ENCODE data around the gene CAMKK1. TPM values are rescaled to one million over a fixed set of nuclear protein-coding genes. Genes with fewer than 3 reads are reported as not detected.

CAMKK1 gene
- total RNA-seq, 4 donors from 2014 or later, result 0.44 to 5.1 (median 2.1) TPM

DNA sequence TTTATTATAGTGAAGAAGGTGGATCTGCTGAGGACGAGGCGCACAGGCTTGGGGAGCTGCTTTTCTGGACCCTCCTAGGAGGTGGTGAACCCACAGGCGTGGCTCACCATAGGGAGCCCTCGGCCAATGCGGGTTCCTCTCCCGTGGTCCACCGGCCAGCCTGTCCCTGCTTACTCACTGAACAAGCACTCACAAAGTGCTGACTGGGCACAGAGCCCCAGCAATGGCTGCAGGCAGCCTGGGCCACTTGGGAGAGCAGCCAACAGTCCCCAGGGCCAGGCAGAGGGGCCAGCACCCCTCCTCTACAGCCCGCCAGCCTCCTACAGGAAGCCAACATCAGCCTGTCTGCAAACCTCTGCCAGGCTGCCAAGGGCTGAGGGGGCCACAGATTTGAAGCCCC lies 27.7 kb downstream of the CAMKK1 start:
- ATAC-seq, result no peak
- TF ChIP-seq, protein P1, sequence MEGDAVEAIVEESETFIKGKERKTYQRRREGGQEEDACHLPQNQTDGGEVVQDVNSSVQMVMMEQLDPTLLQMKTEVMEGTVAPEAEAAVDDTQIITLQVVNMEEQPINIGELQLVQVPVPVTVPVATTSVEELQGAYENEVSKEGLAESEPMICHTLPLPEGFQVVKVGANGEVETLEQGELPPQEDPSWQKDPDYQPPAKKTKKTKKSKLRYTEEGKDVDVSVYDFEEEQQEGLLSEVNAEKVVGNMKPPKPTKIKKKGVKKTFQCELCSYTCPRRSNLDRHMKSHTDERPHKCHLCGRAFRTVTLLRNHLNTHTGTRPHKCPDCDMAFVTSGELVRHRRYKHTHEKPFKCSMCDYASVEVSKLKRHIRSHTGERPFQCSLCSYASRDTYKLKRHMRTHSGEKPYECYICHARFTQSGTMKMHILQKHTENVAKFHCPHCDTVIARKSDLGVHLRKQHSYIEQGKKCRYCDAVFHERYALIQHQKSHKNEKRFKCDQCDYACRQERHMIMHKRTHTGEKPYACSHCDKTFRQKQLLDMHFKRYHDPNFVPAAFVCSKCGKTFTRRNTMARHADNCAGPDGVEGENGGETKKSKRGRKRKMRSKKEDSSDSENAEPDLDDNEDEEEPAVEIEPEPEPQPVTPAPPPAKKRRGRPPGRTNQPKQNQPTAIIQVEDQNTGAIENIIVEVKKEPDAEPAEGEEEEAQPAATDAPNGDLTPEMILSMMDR (IDR thresholded peaks at IDR 0.05 in 4 of 5, conservative IDR thresholded peaks at IDR 0.05 in 1 of 5), result no peak
- no peak for TF ChIP-seq POLR2A (IDR thresholded peaks at IDR 0.05)
- Histone ChIP-seq H3K4me1 (no peaks in the 10 kb centered on the region), H3K27ac (no peak overlapping the region), H3K27me3 (no peaks in the 10 kb centered on the region), H3K36me3 (no peaks in the 10 kb centered on the region), H3K4me3 (no peak overlapping the region), H3K9me3 (no peaks in the 10 kb centered on the region)
- intact Hi-C loops (cut with DNase I; ENCODE audit: low total_unique reads) (no loop called here), in situ Hi-C loops (cut with MboI; ENCODE audit: low sequenced_read_pairs in 4 of 4) (loop anchor here in 1 of 4 donors (10.0 kb wide), 1 partner anchor 50 kb away; the partner anchor contains the start of gene P2RX1)
- no peak for DNase-seq

DNA sequence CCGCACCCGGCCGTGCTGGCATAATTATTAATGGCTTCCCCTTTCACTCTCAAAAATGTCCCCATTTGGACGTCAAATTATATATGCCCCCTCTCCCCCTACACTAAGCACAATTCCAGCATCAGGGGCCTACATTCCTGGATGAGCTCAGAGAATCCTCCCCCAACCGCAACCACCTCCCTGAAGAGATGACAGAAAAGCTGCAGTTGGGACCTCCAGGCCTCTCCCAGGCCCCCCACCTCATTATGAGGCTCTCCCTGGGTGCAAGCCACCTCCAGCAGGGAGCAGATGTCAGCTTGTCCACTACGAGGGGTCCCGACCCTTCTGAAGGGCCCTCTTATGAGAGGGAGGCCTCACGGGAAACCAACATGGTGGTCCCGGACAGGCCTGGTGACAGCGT lies 28.3 kb downstream of the CAMKK1 start:
- intact Hi-C loops (cut with DNase I; ENCODE audit: low total_unique reads), result no loop called here
- Histone ChIP-seq H3K9me3 (no peaks in the 10 kb centered on the region), H3K27me3 (no peaks in the 10 kb centered on the region), H3K36me3 (no peaks in the 10 kb centered on the region), H3K4me1 (no peaks in the 10 kb centered on the region), H3K27ac (no peak overlapping the region), H3K4me3 (no peak overlapping the region)
- TF ChIP-seq, protein P1 (IDR thresholded peaks at IDR 0.05 in 4 of 5, conservative IDR thresholded peaks at IDR 0.05 in 1 of 5), result no peak
- no peak for TF ChIP-seq POLR2A (IDR thresholded peaks at IDR 0.05)
- ATAC-seq (no peak), DNase-seq (no peak)
- in situ Hi-C loops (cut with MboI; ENCODE audit: low sequenced_read_pairs in 4 of 4), result loop anchor here in 1 of 4 donors (10.0 kb wide), 1 partner anchor 50 kb away; the partner anchor contains the start of gene P2RX1

DNA sequence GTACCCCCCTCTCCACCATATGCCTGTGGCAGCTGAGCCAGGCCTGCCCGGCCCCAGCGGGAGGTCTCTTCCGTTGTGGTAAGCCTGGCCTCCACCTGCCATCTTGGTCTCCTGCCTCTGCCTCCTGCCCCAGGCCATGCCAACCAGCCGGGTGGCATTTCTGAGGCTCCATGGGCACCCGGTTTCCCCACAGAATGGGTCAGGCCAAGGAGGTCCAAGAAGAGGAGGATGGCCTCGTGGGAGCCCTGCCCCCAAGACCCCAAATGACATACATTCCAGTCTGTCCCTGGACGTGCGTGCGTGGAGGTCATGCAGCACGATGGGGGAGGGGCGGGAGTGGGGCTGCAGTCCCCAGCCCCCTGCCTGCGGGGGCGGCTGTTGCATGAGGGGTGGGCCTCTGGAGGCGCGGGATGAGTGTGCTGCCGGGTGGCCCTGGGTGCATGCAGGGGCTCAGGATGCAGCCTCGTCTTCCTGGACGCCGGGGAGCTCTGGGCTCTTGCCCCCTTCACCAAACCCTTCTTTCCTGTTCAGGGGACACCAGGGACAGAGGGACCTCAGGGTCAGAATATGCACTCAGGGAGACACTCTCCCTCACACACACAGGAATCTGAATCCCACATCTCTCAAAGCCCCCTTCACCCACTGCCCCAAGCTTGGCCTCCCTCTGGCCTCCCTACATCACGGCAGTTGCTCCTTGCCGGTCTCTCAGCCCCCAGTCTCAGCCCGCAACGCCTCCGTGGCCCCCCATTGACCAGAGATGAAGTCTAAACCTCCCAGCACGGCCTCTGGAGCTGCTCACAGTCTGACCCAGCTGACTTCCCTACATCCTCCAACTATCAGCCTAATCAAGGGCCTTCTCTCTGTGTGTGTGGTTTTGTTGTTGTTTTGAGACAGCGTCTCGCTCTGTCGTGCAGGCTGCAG lies 30.8 kb downstream of the CAMKK1 start:
- Histone ChIP-seq H3K9me3 (no peaks in the 10 kb centered on the region), H3K27me3 (no peaks in the 10 kb centered on the region), H3K27ac (no peak overlapping the region), H3K36me3 (no peaks in the 10 kb centered on the region), H3K4me3 (no peak overlapping the region), H3K4me1 (no peaks in the 10 kb centered on the region)
- in situ Hi-C loops (cut with MboI; ENCODE audit: low sequenced_read_pairs in 4 of 4) (loop anchor here in 1 of 4 donors (10.0 kb wide), 1 partner anchor 53 kb away; the partner anchor contains the start of gene P2RX1), intact Hi-C loops (cut with DNase I; ENCODE audit: low total_unique reads) (loop anchor here (2.0 kb wide), 1 partner anchor 51 kb away; no protein-coding TSS in a partner anchor)
- ATAC-seq, result no peak
- no peak for DNase-seq
- TF ChIP-seq, protein P1 (IDR thresholded peaks at IDR 0.05 in 4 of 5, conservative IDR thresholded peaks at IDR 0.05 in 1 of 5), result no peak
- no peak for TF ChIP-seq POLR2A (IDR thresholded peaks at IDR 0.05)

DNA sequence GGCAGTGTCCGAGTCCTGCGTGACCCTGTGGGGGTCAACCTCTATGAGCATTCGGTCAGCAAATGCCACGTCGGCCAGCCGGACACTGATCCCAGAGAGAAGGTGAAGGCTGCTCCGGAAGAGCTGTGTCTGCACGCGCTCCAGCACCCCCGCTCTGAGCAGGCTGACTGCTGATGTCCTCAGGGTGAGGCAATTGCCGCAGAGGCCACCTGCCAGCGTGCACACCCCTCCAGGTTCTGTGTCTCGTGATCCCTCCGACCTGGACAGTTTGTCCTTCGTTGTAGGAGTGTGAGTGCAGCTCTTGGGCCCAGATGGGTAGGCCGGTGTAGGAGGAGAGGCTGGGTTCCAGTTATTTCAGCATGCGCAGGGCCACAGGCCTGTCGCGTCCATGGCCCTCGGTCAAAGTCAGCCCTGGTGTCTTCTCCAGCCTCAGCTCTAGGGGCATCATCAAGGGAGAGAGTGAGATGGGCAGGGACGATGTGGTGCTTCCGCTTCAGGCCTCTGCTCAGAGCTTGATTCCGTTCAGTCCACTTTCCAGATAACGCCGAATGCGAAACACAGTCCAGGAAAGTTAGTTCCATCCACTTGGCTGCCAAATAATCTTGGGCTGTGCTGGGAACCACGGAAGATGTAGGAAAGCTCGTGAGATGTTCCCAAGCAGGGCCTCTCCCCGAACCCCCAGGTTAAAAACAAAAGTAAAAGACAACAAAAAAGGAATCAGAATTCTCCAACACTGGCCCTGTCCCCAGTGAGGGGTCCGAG lies 31.7 kb downstream of the CAMKK1 start:
- Histone ChIP-seq H3K36me3 (no peaks in the 10 kb centered on the region), H3K27ac (no peak overlapping the region), H3K4me1 (no peaks in the 10 kb centered on the region), H3K27me3 (no peaks in the 10 kb centered on the region), H3K4me3 (no peak overlapping the region), H3K9me3 (no peaks in the 10 kb centered on the region)
- intact Hi-C loops (cut with DNase I; ENCODE audit: low total_unique reads) (no loop called here), in situ Hi-C loops (cut with MboI; ENCODE audit: low sequenced_read_pairs in 4 of 4) (loop anchor here in 1 of 4 donors (10.0 kb wide), 1 partner anchor 54 kb away; the partner anchor contains the start of gene P2RX1)
- TF ChIP-seq, protein P1 (IDR thresholded peaks at IDR 0.05 in 4 of 5, conservative IDR thresholded peaks at IDR 0.05 in 1 of 5), result no peak
- TF ChIP-seq POLR2A (IDR thresholded peaks at IDR 0.05), result no peak
- DNase-seq (no peak), ATAC-seq (no peak)

All from gastrocnemius medialis (tissue), 4 donors.